Measurements from ENCODE around the gene NLK. TPM values are rescaled to one million over a fixed set of nuclear protein-coding genes. Genes with fewer than 3 reads are reported as not detected.

Gene NLK
- total RNA-seq, 1 experiment from 2014 or later: 31.8 TPM

GRCh38 chr17:28046034-28046825 is 3.8 kb downstream of the NLK start:
- no peak overlapping the region for H2BK5ac ChIP-seq (ENCODE audit: insufficient read length, low read length)
- peaks cover 10% of the 10 kb centered on the region; the same call in 1 of the 2 replicates for H3K4me1 ChIP-seq (ENCODE audit: insufficient read depth, low read length)
- no peak overlapping the region for H4K8ac ChIP-seq (replicated peaks; ENCODE audit: insufficient read length, low read depth, low read length)
- H3K4me3 Mint-ChIP-seq: no peak overlapping the region
- H3K4me1 Mint-ChIP-seq: peaks cover 71 to 78% of the 10 kb centered on the region in 2 experiments
- H3K18ac ChIP-seq (ENCODE audit: insufficient read length, low read depth, low read length): no peak overlapping the region
- H3K23ac ChIP-seq (ENCODE audit: insufficient read length, low read depth, low read length): no peak overlapping the region
- H3K14ac ChIP-seq (ENCODE audit: insufficient read depth, low read length): no peak overlapping the region
- no peaks in the 10 kb centered on the region for H3K9me3 ChIP-seq (ENCODE audit: control insufficient read depth, low read depth, low read length)
- DNase-seq: no peak
- no peak for TF ChIP-seq CTCF (conservative IDR thresholded peaks at IDR 0.05)
- H2BK15ac ChIP-seq (ENCODE audit: low read depth, low read length): no peak overlapping the region
- no peaks in the 10 kb centered on the region; a peak in 1 of 5 replicates for H3K9me3 Mint-ChIP-seq
- H3K27me3 Mint-ChIP-seq (ENCODE audit: low read depth): no peaks in the 10 kb centered on the region
- H2BK20ac ChIP-seq (ENCODE audit: low read depth, low read length, poor library complexity, severe bottlenecking): no peak overlapping the region
- no peak overlapping the region for H4K91ac ChIP-seq (ENCODE audit: insufficient read length, low read depth, low read length)
- H3K4ac ChIP-seq (ENCODE audit: low read depth, low read length): no peak overlapping the region
- WGBS (ENCODE audit: extremely low coverage, insufficient read length, low lambda C conversion rate): no CpG with 5 or more reads among the region's 3 CpGs
- peak overlapping the region in 1 of 3 experiments; percentile 49; a peak in 1 of 7 replicates for H3K27ac Mint-ChIP-seq
- H2BK12ac ChIP-seq (ENCODE audit: insufficient read length, low read depth, low read length): no peak overlapping the region
- no peak overlapping the region for H3T11ph ChIP-seq (ENCODE audit: low read length)
- no peak overlapping the region for H3K27ac ChIP-seq (ENCODE audit: insufficient read length, low read depth, low read length)
- H3K56ac ChIP-seq (ENCODE audit: insufficient read length, low read depth, low read length): no peak overlapping the region
- H3K79me1 ChIP-seq (ENCODE audit: insufficient read depth, low read depth, low read length, poor library complexity, severe bottlenecking): peaks cover 8% of the 10 kb centered on the region
- no peak overlapping the region for H2AK5ac ChIP-seq (ENCODE audit: insufficient read length, low read length)
- H3K36me3 Mint-ChIP-seq (ENCODE audit: insufficient read depth in 1 of 3, low read depth in 3 of 3): peaks cover 6 to 21% (median 12%) of the 10 kb centered on the region in 3 experiments; a peak in 5 of 7 replicates
- no peak overlapping the region for H2AFZ ChIP-seq (ENCODE audit: low read length)
- no peak overlapping the region for H4K5ac ChIP-seq (ENCODE audit: insufficient read length, low read depth, low read length)
- H3K9ac ChIP-seq (ENCODE audit: extremely low read depth, insufficient read length, low read length): no peak overlapping the region
- H4K20me1 ChIP-seq (ENCODE audit: control insufficient read depth, insufficient read depth, insufficient read length): no peaks in the 10 kb centered on the region
- peaks cover 54% of the 10 kb centered on the region; the same call in 1 of the 2 replicates for H3K79me2 ChIP-seq (ENCODE audit: insufficient read depth, low read length)
- H2BK120ac ChIP-seq (ENCODE audit: low read depth, low read length, poor library complexity, severe bottlenecking): no peak overlapping the region
- H3K23me2 ChIP-seq (ENCODE audit: insufficient read length, low read depth, low read length, poor library complexity, severe bottlenecking): peaks cover 8% of the 10 kb centered on the region
- H3K27me3 ChIP-seq (ENCODE audit: insufficient read depth, low read length): no peaks in the 10 kb centered on the region
- H3K4me2 ChIP-seq (ENCODE audit: insufficient read depth, insufficient read length, low read length): no peak overlapping the region

Measured in H9 (cell line).